ENCODE measurements around the gene RPTOR.
"Not testable (repeated sequence)": the region's sequence is repeated elsewhere in the genome, so short reads cannot be mapped to it uniquely, and the experiment has no call there.

The RPTOR gene

GRCh38 chr17:80614332-80615047 lies 69.9 kb downstream of the RPTOR start:
- DNase-seq (ENCODE audit: low spot score) = no peak

- DNase-seq (ENCODE audit: low spot score) = no peak
Measured at GRCh38 chr17:80615376-80615775, 70.7 kb downstream of the RPTOR start.

- no peak for DNase-seq (ENCODE audit: low spot score)
Measured at GRCh38 chr17:80616705-80617104, 72.1 kb downstream of the RPTOR start.

GRCh38 chr17:80618304-80618703 lies 73.7 kb downstream of the RPTOR start:
- DNase-seq (ENCODE audit: low spot score) = no peak

GRCh38 chr17:80619535-80620235 lies 75.0 kb downstream of the RPTOR start:
- DNase-seq (ENCODE audit: low spot score) = peak; percentile 43

GRCh38 chr17:80621335-80621996 lies 76.8 kb downstream of the RPTOR start:
- no peak for DNase-seq (ENCODE audit: low spot score)

GRCh38 chr17:80621997-80622357 lies 77.3 kb downstream of the RPTOR start:
- no peak for DNase-seq (ENCODE audit: low spot score)

GRCh38 chr17:80624864-80625263 lies 80.2 kb downstream of the RPTOR start:
- DNase-seq (ENCODE audit: low spot score) = no peak

- no peak for DNase-seq (ENCODE audit: low spot score)
Measured at GRCh38 chr17:80625627-80626026, 81.0 kb downstream of the RPTOR start.

- DNase-seq (ENCODE audit: low spot score) = not testable (repeated sequence)
Measured at GRCh38 chr17:80628881-80629280, 84.2 kb downstream of the RPTOR start.

GRCh38 chr17:80629298-80630028 lies 84.8 kb downstream of the RPTOR start:
- no peak for DNase-seq (ENCODE audit: low spot score)

- DNase-seq (ENCODE audit: low spot score) = no peak
Measured at GRCh38 chr17:80630560-80631120, 86.0 kb downstream of the RPTOR start.

GRCh38 chr17:80631142-80632045 lies 86.8 kb downstream of the RPTOR start:
- no peak for DNase-seq (ENCODE audit: low spot score)

- peak; percentile 36 for DNase-seq (ENCODE audit: low spot score)
Measured at GRCh38 chr17:80632046-80632581, 87.5 kb downstream of the RPTOR start.

GRCh38 chr17:80633207-80633606 lies 88.6 kb downstream of the RPTOR start:
- DNase-seq (ENCODE audit: low spot score) = no peak

- DNase-seq (ENCODE audit: low spot score) = no peak
Measured at GRCh38 chr17:80633994-80634566, 89.4 kb downstream of the RPTOR start.

GRCh38 chr17:80636361-80637018 lies 91.9 kb downstream of the RPTOR start:
- DNase-seq (ENCODE audit: low spot score) = no peak

- DNase-seq (ENCODE audit: low spot score) = no peak
Measured at GRCh38 chr17:80637048-80637781, 92.6 kb downstream of the RPTOR start.

GRCh38 chr17:80639658-80640057 lies 95.0 kb downstream of the RPTOR start:
- DNase-seq (ENCODE audit: low spot score) = no peak
